ENCODE data around the gene MISP. TPM values are rescaled to one million over a fixed set of nuclear protein-coding genes. Genes with fewer than 3 reads are reported as not detected.

MISP gene
- polyA plus RNA-seq, 2 of the 4 experiments (the other 2 are of a cell fraction), result 46.5 to 62.7 TPM

DNA sequence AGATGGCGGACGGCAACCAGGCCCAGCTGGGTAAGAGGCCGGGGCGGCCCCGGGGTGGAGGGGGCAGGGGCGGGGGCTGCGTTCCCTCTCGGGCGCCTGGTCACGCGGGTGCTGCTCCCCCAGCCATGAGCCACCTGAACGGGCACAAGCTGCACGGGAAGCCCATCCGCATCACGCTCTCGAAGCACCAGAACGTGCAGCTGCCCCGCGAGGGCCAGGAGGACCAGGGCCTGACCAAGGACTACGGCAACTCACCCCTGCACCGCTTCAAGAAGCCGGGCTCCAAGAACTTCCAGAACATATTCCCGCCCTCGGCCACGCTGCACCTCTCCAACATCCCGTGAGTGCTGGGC lies 57.5 kb downstream of the MISP start (continued):
- TF ChIP-seq TP53 (CRISPR knock-in tag; IDR thresholded peaks at IDR 0.05) (no peak), MAFK (IDR thresholded peaks at IDR 0.05; ENCODE audit: partially characterized antibody) (no peak)

DNA sequence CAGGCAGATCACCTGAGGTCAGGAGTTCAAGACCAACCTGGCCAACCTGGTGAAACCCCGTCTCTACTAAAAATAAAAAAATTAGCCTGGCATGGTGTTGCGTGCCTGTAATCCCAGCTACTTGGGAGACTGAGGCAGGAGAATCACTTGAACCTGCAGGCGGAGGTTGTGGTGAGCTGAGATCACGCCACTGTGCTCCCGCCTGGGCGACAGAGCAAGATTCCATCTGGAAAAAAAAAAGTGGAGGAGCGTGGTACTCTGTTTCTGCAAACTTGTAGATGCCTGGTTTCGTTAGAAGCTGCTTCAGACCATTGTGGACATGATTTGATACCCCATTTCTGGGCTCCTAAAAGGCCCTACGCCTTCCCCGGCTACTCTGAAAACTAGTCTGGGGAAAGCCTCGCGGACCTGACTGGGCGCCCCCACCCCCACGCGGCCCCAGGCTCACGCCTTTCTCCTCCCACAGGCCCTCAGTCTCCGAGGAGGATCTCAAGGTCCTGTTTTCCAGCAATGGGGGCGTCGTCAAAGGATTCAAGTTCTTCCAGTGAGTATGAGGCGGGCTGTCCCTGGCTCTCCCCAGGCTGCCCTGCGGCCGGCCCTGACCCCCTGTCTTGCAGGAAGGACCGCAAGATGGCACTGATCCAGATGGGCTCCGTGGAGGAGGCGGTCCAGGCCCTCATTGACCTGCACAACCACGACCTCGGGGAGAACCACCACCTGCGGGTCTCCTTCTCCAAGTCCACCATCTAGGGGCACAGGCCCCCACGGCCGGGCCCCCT lies 59.4 kb downstream of the MISP start:
- no peak overlapping the region for H3K4me2 ChIP-seq
- no peak overlapping the region for H3K4me3 ChIP-seq
- no peak for TF ChIP-seq MYC (IDR thresholded peaks at IDR 0.05; ENCODE audit: borderline replicate concordance, low read length)
- TF ChIP-seq, protein P1, sequence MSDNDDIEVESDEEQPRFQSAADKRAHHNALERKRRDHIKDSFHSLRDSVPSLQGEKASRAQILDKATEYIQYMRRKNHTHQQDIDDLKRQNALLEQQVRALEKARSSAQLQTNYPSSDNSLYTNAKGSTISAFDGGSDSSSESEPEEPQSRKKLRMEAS (IDR thresholded peaks at IDR 0.05), result no peak
- no peak for TF ChIP-seq RAD21 (conservative IDR thresholded peaks at IDR 0.05 in 1 of 2, IDR thresholded peaks at IDR 0.05 in 1 of 2)
- TF ChIP-seq TP53 (CRISPR knock-in tag; IDR thresholded peaks at IDR 0.05), result no peak
- TF ChIP-seq, protein P2, sequence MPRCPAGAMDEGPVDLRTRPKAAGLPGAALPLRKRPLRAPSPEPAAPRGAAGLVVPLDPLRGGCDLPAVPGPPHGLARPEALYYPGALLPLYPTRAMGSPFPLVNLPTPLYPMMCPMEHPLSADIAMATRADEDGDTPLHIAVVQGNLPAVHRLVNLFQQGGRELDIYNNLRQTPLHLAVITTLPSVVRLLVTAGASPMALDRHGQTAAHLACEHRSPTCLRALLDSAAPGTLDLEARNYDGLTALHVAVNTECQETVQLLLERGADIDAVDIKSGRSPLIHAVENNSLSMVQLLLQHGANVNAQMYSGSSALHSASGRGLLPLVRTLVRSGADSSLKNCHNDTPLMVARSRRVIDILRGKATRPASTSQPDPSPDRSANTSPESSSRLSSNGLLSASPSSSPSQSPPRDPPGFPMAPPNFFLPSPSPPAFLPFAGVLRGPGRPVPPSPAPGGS (IDR thresholded peaks at IDR 0.05), result no peak
- TF ChIP-seq, protein P3, sequence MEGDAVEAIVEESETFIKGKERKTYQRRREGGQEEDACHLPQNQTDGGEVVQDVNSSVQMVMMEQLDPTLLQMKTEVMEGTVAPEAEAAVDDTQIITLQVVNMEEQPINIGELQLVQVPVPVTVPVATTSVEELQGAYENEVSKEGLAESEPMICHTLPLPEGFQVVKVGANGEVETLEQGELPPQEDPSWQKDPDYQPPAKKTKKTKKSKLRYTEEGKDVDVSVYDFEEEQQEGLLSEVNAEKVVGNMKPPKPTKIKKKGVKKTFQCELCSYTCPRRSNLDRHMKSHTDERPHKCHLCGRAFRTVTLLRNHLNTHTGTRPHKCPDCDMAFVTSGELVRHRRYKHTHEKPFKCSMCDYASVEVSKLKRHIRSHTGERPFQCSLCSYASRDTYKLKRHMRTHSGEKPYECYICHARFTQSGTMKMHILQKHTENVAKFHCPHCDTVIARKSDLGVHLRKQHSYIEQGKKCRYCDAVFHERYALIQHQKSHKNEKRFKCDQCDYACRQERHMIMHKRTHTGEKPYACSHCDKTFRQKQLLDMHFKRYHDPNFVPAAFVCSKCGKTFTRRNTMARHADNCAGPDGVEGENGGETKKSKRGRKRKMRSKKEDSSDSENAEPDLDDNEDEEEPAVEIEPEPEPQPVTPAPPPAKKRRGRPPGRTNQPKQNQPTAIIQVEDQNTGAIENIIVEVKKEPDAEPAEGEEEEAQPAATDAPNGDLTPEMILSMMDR (IDR thresholded peaks at IDR 0.05), result no peak
- TF ChIP-seq BHLHE40 (IDR thresholded peaks at IDR 0.05; ENCODE audit: low read depth, low read length), result no peak
- no peak for TF ChIP-seq HOXB5 (CRISPR knock-in tag; IDR thresholded peaks at IDR 0.05)
- TF ChIP-seq GATA3 (IDR thresholded peaks at IDR 0.05; ENCODE audit: borderline replicate concordance), result no peak
- TF ChIP-seq MAFK (IDR thresholded peaks at IDR 0.05; ENCODE audit: partially characterized antibody), result no peak
- TF ChIP-seq NR3C1 (IDR thresholded peaks at IDR 0.05), result no peak
- no peak for TF ChIP-seq TFCP2L1 (CRISPR knock-in tag; IDR thresholded peaks at IDR 0.05)
- TF ChIP-seq RFX5 (IDR thresholded peaks at IDR 0.05), result no peak
- TF ChIP-seq SMC3 (IDR thresholded peaks at IDR 0.05), result no peak
- CTCF ChIA-PET, result interaction anchor here (0.6 kb wide), 1 partner anchor 19 kb away, joined by 3 read pairs; no protein-coding TSS in a partner anchor
- ATAC-seq, result no peak
- 85% methylated on average over 21 of the region's 30 CpGs for WGBS (ENCODE audit: missing lambda C conversion rate)
- DNase-seq (ENCODE audit: low read depth in 1 of 2, low spot score in 1 of 2), result no peak
- FAIRE-seq, result no peak
- H3K27ac ChIP-seq, result no peak overlapping the region
- no peaks in the 10 kb centered on the region for H3K9me3 ChIP-seq
- POLR2A ChIA-PET, result no interaction called here
- H3K4me1 ChIP-seq, result no peaks in the 10 kb centered on the region

DNA sequence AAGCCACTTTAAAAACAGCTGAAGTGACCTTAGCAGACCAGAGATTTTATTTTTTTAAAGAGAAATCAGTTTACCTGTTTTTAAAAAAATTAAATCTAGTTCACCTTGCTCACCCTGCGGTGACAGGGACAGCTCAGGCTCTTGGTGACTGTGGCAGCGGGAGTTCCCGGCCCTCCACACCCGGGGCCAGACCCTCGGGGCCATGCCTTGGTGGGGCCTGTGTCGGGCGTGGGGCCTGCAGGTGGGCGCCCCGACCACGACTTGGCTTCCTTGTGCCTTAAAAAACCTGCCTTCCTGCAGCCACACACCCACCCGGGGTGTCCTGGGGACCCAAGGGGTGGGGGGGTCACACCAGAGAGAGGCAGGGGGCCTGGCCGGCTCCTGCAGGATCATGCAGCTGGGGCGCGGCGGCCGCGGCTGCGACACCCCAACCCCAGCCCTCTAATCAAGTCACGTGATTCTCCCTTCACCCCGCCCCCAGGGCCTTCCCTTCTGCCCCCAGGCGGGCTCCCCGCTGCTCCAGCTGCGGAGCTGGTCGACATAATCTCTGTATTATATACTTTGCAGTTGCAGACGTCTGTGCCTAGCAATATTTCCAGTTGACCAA lies 60.1 kb downstream of the MISP start:
- no peak overlapping the region for H3K4me3 ChIP-seq
- ATAC-seq (no peak), FAIRE-seq (no peak), DNase-seq (ENCODE audit: low read depth in 1 of 2, low spot score in 1 of 2) (no peak)
- no peak overlapping the region for H3K27ac ChIP-seq
- no peak overlapping the region for H3K4me2 ChIP-seq
- POLR2A ChIA-PET, result no interaction called here
- TF ChIP-seq FOSB (CRISPR knock-in tag; IDR thresholded peaks at IDR 0.05), result no peak
- TF ChIP-seq TFCP2L1 (CRISPR knock-in tag; IDR thresholded peaks at IDR 0.05), result no peak
- no peak for TF ChIP-seq ZC3H11A (IDR thresholded peaks at IDR 0.05)
- TF ChIP-seq, protein P3 (IDR thresholded peaks at IDR 0.05), result no peak
- TF ChIP-seq HOXB13 (CRISPR knock-in tag; IDR thresholded peaks at IDR 0.05; ENCODE audit: low read depth), result no peak
- no peak for TF ChIP-seq SMC3 (IDR thresholded peaks at IDR 0.05)
- TF ChIP-seq TP53 (CRISPR knock-in tag; IDR thresholded peaks at IDR 0.05), result no peak
- TF ChIP-seq HOXB5 (CRISPR knock-in tag; IDR thresholded peaks at IDR 0.05), result no peak
- TF ChIP-seq NPAS2 (CRISPR knock-in tag; IDR thresholded peaks at IDR 0.05; ENCODE audit: borderline replicate concordance), result no peak
- no peak for TF ChIP-seq MAFK (IDR thresholded peaks at IDR 0.05; ENCODE audit: partially characterized antibody)
- TF ChIP-seq RNF2 (IDR thresholded peaks at IDR 0.05; ENCODE audit: borderline replicate concordance, low read depth), result no peak
- no peak for TF ChIP-seq MYC (IDR thresholded peaks at IDR 0.05; ENCODE audit: borderline replicate concordance, low read length)
- TF ChIP-seq POLR2A (IDR thresholded peaks at IDR 0.05; ENCODE audit: low read length), result no peak
- TF ChIP-seq BHLHE40 (IDR thresholded peaks at IDR 0.05; ENCODE audit: low read depth, low read length), result no peak
- no peak for TF ChIP-seq HEYL (CRISPR knock-in tag; IDR thresholded peaks at IDR 0.05)
- TF ChIP-seq, protein P4, sequence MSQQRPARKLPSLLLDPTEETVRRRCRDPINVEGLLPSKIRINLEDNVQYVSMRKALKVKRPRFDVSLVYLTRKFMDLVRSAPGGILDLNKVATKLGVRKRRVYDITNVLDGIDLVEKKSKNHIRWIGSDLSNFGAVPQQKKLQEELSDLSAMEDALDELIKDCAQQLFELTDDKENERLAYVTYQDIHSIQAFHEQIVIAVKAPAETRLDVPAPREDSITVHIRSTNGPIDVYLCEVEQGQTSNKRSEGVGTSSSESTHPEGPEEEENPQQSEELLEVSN (IDR thresholded peaks at IDR 0.05; ENCODE audit: borderline replicate concordance, low read depth), result no peak
- H3K4me1 ChIP-seq, result no peaks in the 10 kb centered on the region
- 88% methylated on average over 23 of the region's 25 CpGs for WGBS (ENCODE audit: missing lambda C conversion rate)
- no peaks in the 10 kb centered on the region for H3K9me3 ChIP-seq
- CTCF ChIA-PET, result no interaction called here
